Mammary epithelial cell (primary cell): Measurements from ENCODE around the gene SHISA3.
A peak's percentile ranks its signal among the peaks of the same experiment; 100 is the strongest.

ENCODE experiments used
- CTCF ChIP-seq, 2 donors: IDR thresholded peaks in 1 of 2; conservative IDR thresholded peaks in 1 of 2; 2 replicates each; pipeline ENCODE4 v1.5.1; 2011 to 2012; ENCODE audit warnings: inconsistent platforms in 2 of 2, low read length in 2 of 2, mild to moderate bottlenecking in 2 of 2, control low read depth in 1 of 2, low read depth in 1 of 2; ENCODE audit not compliant: insufficient read depth in 1 of 2; ENCODE audit errors: extremely low read depth in 1 of 2
- EZH2 ChIP-seq: IDR thresholded peaks from 2 replicates; pipeline ENCODE4 v1.6.1; 2012; ENCODE audit warnings: low read length, inconsistent platforms, borderline replicate concordance

DNA sequence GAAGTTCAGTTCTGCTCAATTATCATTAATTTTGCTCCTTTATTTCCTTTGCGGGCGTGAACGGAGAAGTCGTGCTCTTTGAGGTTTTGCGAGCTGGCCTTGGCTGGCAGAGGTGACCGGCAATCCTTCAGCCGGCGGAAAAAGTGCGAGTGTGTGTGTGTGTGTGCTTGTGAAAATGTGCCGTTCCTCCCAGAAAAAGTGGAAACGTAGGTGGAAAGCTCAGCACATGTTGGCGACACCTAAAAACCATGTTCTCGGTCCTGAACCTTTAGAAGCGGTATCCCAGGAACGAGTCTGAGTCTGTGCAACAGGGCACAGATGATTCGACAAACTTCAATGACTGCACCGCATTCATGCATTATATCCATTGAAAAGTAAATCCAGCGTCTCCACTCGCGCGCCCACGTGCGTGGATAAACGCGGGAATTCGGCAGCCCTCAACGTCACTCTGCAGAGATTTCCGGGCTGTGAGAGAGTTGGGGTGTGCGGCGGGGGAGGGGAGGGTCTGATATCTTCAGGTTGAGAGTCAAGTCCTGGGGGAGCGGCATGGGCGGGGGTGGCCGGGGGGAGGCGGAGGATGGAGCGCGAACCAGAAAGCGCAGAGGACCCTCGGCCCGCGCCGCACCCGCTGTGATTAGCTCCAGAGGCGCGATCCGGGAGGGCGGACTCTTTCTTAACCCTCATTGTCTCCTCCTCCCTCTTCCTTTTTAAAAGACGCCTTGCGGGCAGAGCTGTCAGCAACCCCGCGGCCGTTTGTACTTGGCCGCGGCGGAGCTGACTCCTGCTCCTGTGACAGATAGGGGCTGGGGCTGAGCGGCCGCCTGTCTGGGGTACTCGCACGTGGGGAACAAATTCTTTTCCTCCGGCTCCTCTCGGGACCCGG is at the start of gene SHISA3:
- TF ChIP-seq CTCF (conservative IDR thresholded peaks at IDR 0.05 in 1 of 2, IDR thresholded peaks at IDR 0.05 in 1 of 2; ENCODE audit: extremely low read depth in 1 of 2, insufficient read depth in 1 of 2, low read depth in 1 of 2, low read length in 2 of 2) (no peak), EZH2 (peak; percentile 95)
